ENCODE data around the gene SYNE2. TPM values are rescaled to one million over a fixed set of nuclear protein-coding genes. Genes with fewer than 3 reads are reported as not detected.
A peak's percentile ranks its signal among the peaks of the same experiment; 100 is the strongest.

The SYNE2 gene
- total RNA-seq, 1 experiment from 2014 or later = 16.0 TPM

DNA sequence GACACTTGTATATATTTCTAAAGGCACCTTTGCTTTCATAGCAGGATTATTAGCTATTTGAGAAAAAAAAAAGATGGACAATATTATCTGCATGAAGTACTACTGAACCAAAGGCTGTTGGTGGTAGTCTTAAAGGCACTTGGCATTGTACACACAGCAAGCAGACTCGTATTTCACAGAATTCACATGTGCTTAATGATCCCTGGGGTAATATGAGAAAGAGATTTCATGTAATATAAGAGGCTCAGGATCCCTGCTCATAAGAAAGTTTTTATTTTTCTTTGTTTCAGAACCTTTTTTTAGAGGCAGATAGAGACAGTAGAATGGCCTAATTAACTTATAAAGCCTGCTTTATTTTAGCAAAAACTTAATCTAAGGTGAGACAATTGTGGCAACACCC is 59.5 kb downstream of the SYNE2 start:
- Histone ChIP-seq H3K4me3 (ENCODE audit: low read length) (no peak overlapping the region), H3F3A (ENCODE audit: low read length, unreplicated experiment) (no peaks in the 10 kb centered on the region), H4K20me1 (ENCODE audit: low read length) (no peaks in the 10 kb centered on the region), H3K79me2 (ENCODE audit: low read length) (no peaks in the 10 kb centered on the region), H3K9me3 (ENCODE audit: low read length) (no peaks in the 10 kb centered on the region), H3K36me3 (ENCODE audit: low read depth, low read length) (no peaks in the 10 kb centered on the region), H3K4me1 (ENCODE audit: insufficient read depth, low read length) (no peaks in the 10 kb centered on the region), H2AFZ (ENCODE audit: low read length) (no peak overlapping the region), H3K27ac (ENCODE audit: low read length) (no peak overlapping the region), H3K9me2 (replicated peaks; ENCODE audit: low read length) (no peaks in the 10 kb centered on the region), H3K9ac (ENCODE audit: low read length) (no peak overlapping the region), H3K4me2 (ENCODE audit: low read length) (no peak overlapping the region), H3K27me3 (ENCODE audit: low read length) (no peaks in the 10 kb centered on the region)
- intact Hi-C loops (cut with micrococcal nuclease) = no loop called here
- POLR2A ChIA-PET (ENCODE audit: unreplicated experiment) = no interaction called here
- BruUV-seq (replicated peaks) = no TSS peak
- DNase-seq (no peak), ATAC-seq (no peak)
- CTCF ChIA-PET = no interaction called here
- TF ChIP-seq, protein P1, sequence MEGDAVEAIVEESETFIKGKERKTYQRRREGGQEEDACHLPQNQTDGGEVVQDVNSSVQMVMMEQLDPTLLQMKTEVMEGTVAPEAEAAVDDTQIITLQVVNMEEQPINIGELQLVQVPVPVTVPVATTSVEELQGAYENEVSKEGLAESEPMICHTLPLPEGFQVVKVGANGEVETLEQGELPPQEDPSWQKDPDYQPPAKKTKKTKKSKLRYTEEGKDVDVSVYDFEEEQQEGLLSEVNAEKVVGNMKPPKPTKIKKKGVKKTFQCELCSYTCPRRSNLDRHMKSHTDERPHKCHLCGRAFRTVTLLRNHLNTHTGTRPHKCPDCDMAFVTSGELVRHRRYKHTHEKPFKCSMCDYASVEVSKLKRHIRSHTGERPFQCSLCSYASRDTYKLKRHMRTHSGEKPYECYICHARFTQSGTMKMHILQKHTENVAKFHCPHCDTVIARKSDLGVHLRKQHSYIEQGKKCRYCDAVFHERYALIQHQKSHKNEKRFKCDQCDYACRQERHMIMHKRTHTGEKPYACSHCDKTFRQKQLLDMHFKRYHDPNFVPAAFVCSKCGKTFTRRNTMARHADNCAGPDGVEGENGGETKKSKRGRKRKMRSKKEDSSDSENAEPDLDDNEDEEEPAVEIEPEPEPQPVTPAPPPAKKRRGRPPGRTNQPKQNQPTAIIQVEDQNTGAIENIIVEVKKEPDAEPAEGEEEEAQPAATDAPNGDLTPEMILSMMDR (conservative IDR thresholded peaks at IDR 0.05; ENCODE audit: low read depth, low read length) = no peak
- TF ChIP-seq EZH2 (IDR thresholded peaks at IDR 0.05; ENCODE audit: low read length, unreplicated experiment) (no peak), EZH2phosphoT487 (IDR thresholded peaks at IDR 0.05; ENCODE audit: borderline replicate concordance, low read length) (no peak)

DNA sequence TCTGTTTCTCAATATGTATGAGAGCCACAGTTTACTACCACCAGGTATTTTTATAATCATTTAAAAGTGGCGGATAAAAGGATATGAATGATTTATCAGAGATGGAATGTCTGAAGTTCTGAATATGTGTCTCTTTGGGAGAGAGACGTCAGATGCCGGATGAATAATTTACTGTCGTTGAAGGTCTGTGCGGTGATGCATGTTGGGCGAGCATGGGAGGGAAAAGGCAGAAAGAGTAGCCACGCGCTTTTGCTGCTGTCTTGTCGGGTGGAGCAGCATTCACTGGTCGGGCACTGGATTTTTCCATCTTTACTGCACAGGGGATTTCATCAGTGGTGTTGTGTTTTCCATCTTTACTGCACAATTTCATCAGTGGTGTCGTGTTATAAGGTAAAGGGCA is 65.6 kb downstream of the SYNE2 start:
- H3K27me3 ChIP-seq (ENCODE audit: low read length) = no peaks in the 10 kb centered on the region
- H3F3A ChIP-seq (ENCODE audit: low read length, unreplicated experiment) = no peaks in the 10 kb centered on the region
- POLR2A ChIA-PET (ENCODE audit: unreplicated experiment) = no interaction called here
- ATAC-seq (no peak), DNase-seq (no peak)
- H3K9me2 ChIP-seq (replicated peaks; ENCODE audit: low read length) = no peaks in the 10 kb centered on the region
- CTCF ChIA-PET = no interaction called here
- TF ChIP-seq EZH2 (IDR thresholded peaks at IDR 0.05; ENCODE audit: low read length, unreplicated experiment) = no peak
- no peak for TF ChIP-seq EZH2phosphoT487 (IDR thresholded peaks at IDR 0.05; ENCODE audit: borderline replicate concordance, low read length)
- TF ChIP-seq, protein P1 (conservative IDR thresholded peaks at IDR 0.05; ENCODE audit: low read depth, low read length) = no peak
- no peaks in the 10 kb centered on the region for H4K20me1 ChIP-seq (ENCODE audit: low read length)
- no peak overlapping the region for H3K27ac ChIP-seq (ENCODE audit: low read length)
- no peak overlapping the region for H2AFZ ChIP-seq (ENCODE audit: low read length)
- H3K9ac ChIP-seq (ENCODE audit: low read length) = no peak overlapping the region
- no peaks in the 10 kb centered on the region for H3K9me3 ChIP-seq (ENCODE audit: low read length)
- intact Hi-C loops (cut with micrococcal nuclease) = no loop called here
- no peaks in the 10 kb centered on the region for H3K79me2 ChIP-seq (ENCODE audit: low read length)
- no peaks in the 10 kb centered on the region for H3K36me3 ChIP-seq (ENCODE audit: low read depth, low read length)
- H3K4me3 ChIP-seq (ENCODE audit: low read length) = no peak overlapping the region
- H3K4me1 ChIP-seq (ENCODE audit: insufficient read depth, low read length) = peaks cover 9% of the 10 kb centered on the region; the same call in 1 of the 2 replicates
- no TSS peak for BruUV-seq (replicated peaks)
- H3K4me2 ChIP-seq (ENCODE audit: low read length) = no peak overlapping the region

DNA sequence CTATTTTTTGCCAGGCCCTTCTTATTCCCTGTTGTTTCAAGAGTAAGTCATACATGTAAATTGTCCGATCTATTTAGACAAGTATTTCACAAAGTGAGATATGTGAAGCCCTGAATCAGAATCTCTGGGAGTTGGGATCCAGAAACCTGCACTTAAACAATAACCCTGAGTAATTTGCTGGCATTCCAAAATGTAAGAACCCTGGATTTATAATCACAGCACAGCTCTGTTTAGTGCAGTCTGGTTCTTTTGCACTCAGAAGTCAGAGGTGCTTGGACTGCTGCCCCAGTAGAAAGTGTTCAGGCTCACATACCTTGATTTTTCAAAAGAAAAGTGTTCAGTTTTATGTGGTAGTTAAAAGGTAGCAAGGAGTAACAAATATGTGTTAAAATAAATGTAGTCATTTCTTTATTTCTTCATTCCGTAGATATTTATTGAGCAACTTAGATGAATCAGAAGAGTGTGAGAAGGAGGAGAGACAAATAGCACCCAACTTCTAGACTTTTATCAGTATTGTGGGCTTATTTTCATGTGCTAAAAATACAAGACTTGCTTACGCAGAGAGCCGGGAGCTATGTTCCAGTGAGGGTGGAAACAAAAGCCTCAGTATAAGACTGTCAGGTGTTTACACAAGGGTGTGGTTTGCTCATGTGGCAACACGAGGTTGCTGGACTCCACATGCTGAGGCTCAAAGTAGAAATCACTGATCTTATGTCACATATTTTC is 70.1 kb downstream of the SYNE2 start:
- DNase-seq (peak; percentile 42), ATAC-seq (peak; percentile 74)
- ChIA-PET POLR2A (ENCODE audit: unreplicated experiment) (no interaction called here), CTCF (no interaction called here)
- H3K27ac ChIP-seq (ENCODE audit: low read length) = peak overlapping the region; percentile 21
- TF ChIP-seq, protein P1 (conservative IDR thresholded peaks at IDR 0.05; ENCODE audit: low read depth, low read length) = no peak
- no peak for TF ChIP-seq EZH2phosphoT487 (IDR thresholded peaks at IDR 0.05; ENCODE audit: borderline replicate concordance, low read length)
- TF ChIP-seq EZH2 (IDR thresholded peaks at IDR 0.05; ENCODE audit: low read length, unreplicated experiment) = no peak
- H3K36me3 ChIP-seq (ENCODE audit: low read depth, low read length) = no peaks in the 10 kb centered on the region
- intact Hi-C loops (cut with micrococcal nuclease) = no loop called here
- peak overlapping the region; percentile 52 for H2AFZ ChIP-seq (ENCODE audit: low read length)
- H3K9me3 ChIP-seq (ENCODE audit: low read length) = no peaks in the 10 kb centered on the region
- no peaks in the 10 kb centered on the region for H3F3A ChIP-seq (ENCODE audit: low read length, unreplicated experiment)
- no peak overlapping the region for H3K4me3 ChIP-seq (ENCODE audit: low read length)
- no peaks in the 10 kb centered on the region for H4K20me1 ChIP-seq (ENCODE audit: low read length)
- H3K9me2 ChIP-seq (replicated peaks; ENCODE audit: low read length) = no peaks in the 10 kb centered on the region
- H3K9ac ChIP-seq (ENCODE audit: low read length) = no peak overlapping the region
- H3K4me2 ChIP-seq (ENCODE audit: low read length) = no peak overlapping the region
- peaks cover 9% of the 10 kb centered on the region; the same call in 1 of the 2 replicates for H3K4me1 ChIP-seq (ENCODE audit: insufficient read depth, low read length)
- no peaks in the 10 kb centered on the region for H3K79me2 ChIP-seq (ENCODE audit: low read length)
- BruUV-seq (replicated peaks) = no TSS peak
- H3K27me3 ChIP-seq (ENCODE audit: low read length) = no peaks in the 10 kb centered on the region

Measured in PC-3 (cell line).